SU-DHL-6 (cell line): Measurements from ENCODE around the gene PDZD7.
"Not testable (repeated sequence)": the region's sequence is repeated elsewhere in the genome, so short reads cannot be mapped to it uniquely, and the experiment has no call there.

Experiments
- CTCF ChIP-seq: fragments of 200-600 bp; sonication (generic); IDR thresholded peaks from one replicate; pipeline ENCODE4 v1.5.1; 2017; ENCODE audit warnings: antibody characterized with exemption, mild to moderate bottlenecking, low read length, moderate library complexity; ENCODE audit not compliant: insufficient read depth, poor library complexity, severe bottlenecking
- EZH2phosphoT487 ChIP-seq: fragments of 200-600 bp; sonication (generic), shearing (Covaris generic); conservative IDR thresholded peaks from 2 replicates; pipeline ENCODE4 v1.6.1; 2018; ENCODE audit warnings: mild to moderate bottlenecking, antibody characterized with exemption, low read length, moderate library complexity, mixed read lengths

GRCh38 chr10:101034404-101034803 is 3.5 kb upstream of the PDZD7 start:
- TF ChIP-seq EZH2phosphoT487, CTCF: not testable (repeated sequence)
